Measurements from ENCODE around the gene ZNF414.

ZNF414 gene

GRCh38 chr19:8503510-8503909 is 10.5 kb downstream of the ZNF414 start:
- no peak for DNase-seq
- Histone ChIP-seq H3K27me3 (no peaks in the 10 kb centered on the region), H3K4me1 (peaks cover 0 to 16% (median 15%) of the 10 kb centered on the region in 4 donors), H3K36me3 (peaks cover 0 to 1% (median 0%) of the 10 kb centered on the region in 3 donors), H3K9me3 (no peaks in the 10 kb centered on the region), H3K27ac (no peak overlapping the region), H3K4me3 (no peak overlapping the region)
- TF ChIP-seq, protein P1, sequence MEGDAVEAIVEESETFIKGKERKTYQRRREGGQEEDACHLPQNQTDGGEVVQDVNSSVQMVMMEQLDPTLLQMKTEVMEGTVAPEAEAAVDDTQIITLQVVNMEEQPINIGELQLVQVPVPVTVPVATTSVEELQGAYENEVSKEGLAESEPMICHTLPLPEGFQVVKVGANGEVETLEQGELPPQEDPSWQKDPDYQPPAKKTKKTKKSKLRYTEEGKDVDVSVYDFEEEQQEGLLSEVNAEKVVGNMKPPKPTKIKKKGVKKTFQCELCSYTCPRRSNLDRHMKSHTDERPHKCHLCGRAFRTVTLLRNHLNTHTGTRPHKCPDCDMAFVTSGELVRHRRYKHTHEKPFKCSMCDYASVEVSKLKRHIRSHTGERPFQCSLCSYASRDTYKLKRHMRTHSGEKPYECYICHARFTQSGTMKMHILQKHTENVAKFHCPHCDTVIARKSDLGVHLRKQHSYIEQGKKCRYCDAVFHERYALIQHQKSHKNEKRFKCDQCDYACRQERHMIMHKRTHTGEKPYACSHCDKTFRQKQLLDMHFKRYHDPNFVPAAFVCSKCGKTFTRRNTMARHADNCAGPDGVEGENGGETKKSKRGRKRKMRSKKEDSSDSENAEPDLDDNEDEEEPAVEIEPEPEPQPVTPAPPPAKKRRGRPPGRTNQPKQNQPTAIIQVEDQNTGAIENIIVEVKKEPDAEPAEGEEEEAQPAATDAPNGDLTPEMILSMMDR (IDR thresholded peaks at IDR 0.05) = no peak
- intact Hi-C loops (cut with DNase I; ENCODE audit: low total_unique reads) = loop anchor here (10.0 kb wide), 1 partner anchor 239 kb away; no protein-coding TSS in a partner anchor

DNA sequence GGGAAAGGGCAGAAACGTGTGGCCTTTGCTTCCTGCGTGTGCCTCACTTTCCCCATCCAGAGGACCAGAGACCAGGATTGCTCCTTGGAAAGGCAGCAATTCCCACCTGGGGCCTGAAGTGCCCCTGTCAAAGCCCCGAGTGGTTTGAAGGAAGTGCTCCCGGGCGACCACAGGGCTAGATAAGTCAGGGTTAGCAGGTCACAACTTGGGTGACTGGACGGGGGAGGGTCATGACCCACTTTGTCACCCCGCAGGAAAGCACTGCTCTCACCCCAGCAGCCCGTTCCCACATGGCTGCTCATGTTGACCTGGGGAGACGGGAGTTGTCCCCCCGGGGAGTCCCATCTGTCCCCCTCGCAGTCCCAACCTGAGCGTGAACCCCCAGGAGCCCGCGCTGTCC is 12.0 kb downstream of the ZNF414 start:
- peaks cover 0 to 16% (median 15%) of the 10 kb centered on the region in 4 donors for H3K4me1 ChIP-seq
- no peaks in the 10 kb centered on the region for H3K9me3 ChIP-seq
- H3K4me3 ChIP-seq = peak overlapping the region; percentile 4 to 25
- TF ChIP-seq, protein P1 (IDR thresholded peaks at IDR 0.05) = no peak
- H3K36me3 ChIP-seq = no peaks in the 10 kb centered on the region
- intact Hi-C loops (cut with DNase I; ENCODE audit: low total_unique reads) = loop anchor here (10.0 kb wide), 1 partner anchor 237 kb away; no protein-coding TSS in a partner anchor
- H3K27me3 ChIP-seq = no peaks in the 10 kb centered on the region
- no peak overlapping the region for H3K27ac ChIP-seq
- DNase-seq = no peak

GRCh38 chr19:8501516-8501915 is 12.5 kb downstream of the ZNF414 start:
- H3K36me3 ChIP-seq = no peaks in the 10 kb centered on the region
- H3K4me1 ChIP-seq = peaks cover 0 to 13% (median 12%) of the 10 kb centered on the region in 4 donors
- DNase-seq = no peak
- no peak overlapping the region for H3K27ac ChIP-seq
- H3K9me3 ChIP-seq = no peaks in the 10 kb centered on the region
- no peaks in the 10 kb centered on the region for H3K27me3 ChIP-seq
- intact Hi-C loops (cut with DNase I; ENCODE audit: low total_unique reads) = loop anchor here (10.0 kb wide), 1 partner anchor 237 kb away; no protein-coding TSS in a partner anchor
- TF ChIP-seq, protein P1 (IDR thresholded peaks at IDR 0.05) = no peak
- H3K4me3 ChIP-seq = no peak overlapping the region

DNA sequence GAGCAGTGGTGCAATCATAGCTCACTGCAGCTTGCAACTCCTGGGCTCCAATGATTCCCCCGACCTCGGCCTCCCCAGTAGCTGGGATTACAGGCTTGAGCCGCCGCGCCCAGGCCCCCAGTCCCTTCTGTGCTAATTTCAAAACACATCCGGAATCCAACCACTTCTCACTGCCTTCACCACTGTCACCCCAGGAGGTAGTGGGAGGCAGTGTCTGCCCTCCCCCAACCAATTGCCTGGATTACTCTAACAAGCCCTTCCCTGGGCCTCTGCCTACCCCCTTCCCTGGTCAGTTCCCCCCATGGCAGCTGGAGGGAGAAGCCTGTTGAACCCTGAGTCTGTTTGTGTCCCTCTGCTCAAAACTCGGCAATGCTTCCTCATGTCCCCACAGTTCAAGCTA is 13.8 kb downstream of the ZNF414 start:
- TF ChIP-seq, protein P1 (IDR thresholded peaks at IDR 0.05) = no peak
- intact Hi-C loops (cut with DNase I; ENCODE audit: low total_unique reads) = loop anchor here (10.0 kb wide), 1 partner anchor 235 kb away; no protein-coding TSS in a partner anchor
- DNase-seq = no peak
- Histone ChIP-seq H3K36me3 (no peaks in the 10 kb centered on the region), H3K9me3 (no peaks in the 10 kb centered on the region), H3K4me3 (no peak overlapping the region), H3K27ac (no peak overlapping the region), H3K27me3 (no peaks in the 10 kb centered on the region), H3K4me1 (no peaks in the 10 kb centered on the region)

DNA sequence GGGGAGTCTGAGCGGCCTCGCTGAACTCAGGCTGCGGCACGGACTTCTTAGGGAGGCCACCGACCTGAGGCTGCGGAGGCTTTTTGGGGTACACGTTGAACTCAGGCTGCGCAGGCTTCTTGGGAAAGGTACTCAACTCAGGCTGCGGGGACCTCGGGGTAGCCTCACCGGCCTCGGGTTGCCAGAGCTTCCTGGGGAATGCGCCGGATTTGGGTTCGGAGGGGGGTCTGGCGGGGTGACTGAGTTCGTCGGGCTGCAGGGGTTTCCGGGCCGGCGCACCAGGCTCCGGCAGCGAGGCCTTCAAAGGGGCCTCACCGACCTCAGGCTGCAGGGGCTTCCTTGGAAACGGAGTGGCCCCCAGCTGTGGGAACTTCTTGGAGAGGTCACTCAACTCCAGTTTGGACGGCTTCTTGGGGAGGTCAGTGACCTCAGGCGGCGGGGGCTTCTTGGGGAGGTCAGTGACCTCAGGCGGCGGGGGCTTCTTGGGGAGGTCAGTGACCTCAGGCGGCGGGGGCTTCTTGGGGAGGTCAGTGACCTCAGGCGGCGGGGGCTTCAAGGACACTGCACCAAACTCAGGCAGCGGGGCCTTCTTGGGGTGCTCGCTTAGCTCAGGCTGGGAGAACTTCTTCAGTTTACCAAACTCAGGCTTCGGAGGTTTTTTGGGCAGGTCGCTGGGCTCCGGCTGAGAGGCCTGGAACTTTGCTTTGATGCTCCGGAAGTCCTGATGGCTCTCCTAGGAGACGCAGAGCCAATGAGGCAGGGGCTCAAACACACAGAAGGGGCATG is 14.7 kb downstream of the ZNF414 start:
- Histone ChIP-seq H3K36me3 (no peaks in the 10 kb centered on the region), H3K4me1 (no peaks in the 10 kb centered on the region), H3K4me3 (no peak overlapping the region), H3K27me3 (no peaks in the 10 kb centered on the region), H3K27ac (no peak overlapping the region), H3K9me3 (no peaks in the 10 kb centered on the region)
- TF ChIP-seq, protein P1 (IDR thresholded peaks at IDR 0.05) = no peak
- intact Hi-C loops (cut with DNase I; ENCODE audit: low total_unique reads) = no loop called here
- DNase-seq = no peak

Measured in tibial artery (tissue), 4 donors.